Stomach (tissue), 4 donors: ENCODE measurements around the gene UBAC1.

Experiments used
- CTCF ChIP-seq, 7 experiments: fragments of 450-650 bp in 4 of 7; fragments of 200-600 bp in 3 of 7; sonication (generic) in 3 of 7; IDR thresholded peaks; one replicate each; pipeline ENCODE4 v1.5.1; 2016 to 2019; ENCODE audit warnings: antibody characterized with exemption in 7 of 7, control low read depth in 2 of 7, mild to moderate bottlenecking in 1 of 7
- EP300 ChIP-seq: sonication (generic); formaldehyde crosslinking; IDR thresholded peaks from one replicate; pipeline ENCODE4 v1.6.1; 2017; ENCODE audit warnings: antibody characterized with exemption
- POLR2A ChIP-seq, 4 donors: fragments of 450-650 bp; IDR thresholded peaks; one replicate each; pipeline ENCODE4 v1.6.1; 2016; ENCODE audit warnings: antibody characterized with exemption in 4 of 4, control low read depth in 2 of 4, mild to moderate bottlenecking in 1 of 4, moderate library complexity in 1 of 4
- POLR2AphosphoS5 ChIP-seq, 3 donors: sonication (generic); formaldehyde crosslinking; IDR thresholded peaks; one replicate each; pipeline ENCODE4 v1.6.1; 2016; ENCODE audit warnings: antibody characterized with exemption in 3 of 3

- TF ChIP-seq CTCF (IDR thresholded peaks at IDR 0.05) (no peak), POLR2AphosphoS5 (IDR thresholded peaks at IDR 0.05) (no peak), POLR2A (IDR thresholded peaks at IDR 0.05) (no peak), EP300 (no peak)
Observed at GRCh38 chr9:135902655-135903357, 58.4 kb downstream of the UBAC1 start.
